ENCODE results near the gene PROZ. TPM values are rescaled to one million over a fixed set of nuclear protein-coding genes. Genes with fewer than 3 reads are reported as not detected.

PROZ gene
- polyA plus RNA-seq, 1 donor (not counting 4 experiments of a cell fraction or from before 2014, with no cell fraction given): not detected

GRCh38 chr13:113162783-113163685 lies 4.6 kb downstream of the PROZ start:
- no peak overlapping the region for H3K27ac ChIP-seq (ENCODE audit: control insufficient read depth, insufficient read depth, low read length)
- no peak for TF ChIP-seq CTCF (optimal IDR thresholded peaks at IDR 0.05 in 1 of 3, IDR thresholded peaks at IDR 0.05 in 1 of 3, conservative IDR thresholded peaks at IDR 0.05 in 1 of 3; ENCODE audit: extremely low read depth in 1 of 3, insufficient read depth in 2 of 3, low read length in 3 of 3)
- no peak for TF ChIP-seq EZH2 (IDR thresholded peaks at IDR 0.05; ENCODE audit: low read length)
- H2AFZ ChIP-seq (ENCODE audit: control insufficient read depth, low read length): no peak overlapping the region
- H3K4me2 ChIP-seq (ENCODE audit: control insufficient read depth, extremely low read depth, insufficient read depth, low read depth, low read length): no peak overlapping the region
- no peaks in the 10 kb centered on the region for H3K9me1 ChIP-seq (ENCODE audit: control insufficient read depth, extremely low read depth, insufficient read depth, low read length)
- DNase-seq (ENCODE audit: low read depth, low spot score): no peak
- no peaks in the 10 kb centered on the region for H3K79me2 ChIP-seq (ENCODE audit: control insufficient read depth, insufficient read depth, low read length)
- no peaks in the 10 kb centered on the region for H4K20me1 ChIP-seq (ENCODE audit: control insufficient read depth, extremely low read depth, insufficient read depth, low read length)
- H3K9ac ChIP-seq (ENCODE audit: control insufficient read depth, extremely low read depth, insufficient read depth, low read length): no peak overlapping the region
- no peak for FAIRE-seq
- H3K27me3 ChIP-seq (ENCODE audit: control insufficient read depth, extremely low read depth, insufficient read depth, low read length): peaks cover 20% of the 10 kb centered on the region
- no peaks in the 10 kb centered on the region for H3K4me1 ChIP-seq (ENCODE audit: control insufficient read depth, extremely low read depth, insufficient read depth, low read length)
- dilution Hi-C loops (cut with MboI; ENCODE audit: extremely low pct_ligation_motif_present, low sequenced_read_pairs): no loop called here
- no peaks in the 10 kb centered on the region for H3K9me3 ChIP-seq (ENCODE audit: control insufficient read depth, low read depth, low read length)
- H3K4me3 ChIP-seq (ENCODE audit: control insufficient read depth in 2 of 3, extremely low read depth in 1 of 3, insufficient read depth in 2 of 3, low read depth in 1 of 3, low read length in 3 of 3): no peak overlapping the region
- peaks cover 0 to under 1% of the 10 kb centered on the region in 2 experiments for H3K36me3 ChIP-seq (ENCODE audit: control insufficient read depth in 2 of 2, extremely low read depth in 1 of 2, insufficient read depth in 2 of 2, low read length in 2 of 2)

- Histone ChIP-seq H3K9me1 (ENCODE audit: control insufficient read depth, extremely low read depth, insufficient read depth, low read length) (no peaks in the 10 kb centered on the region), H3K27me3 (ENCODE audit: control insufficient read depth, extremely low read depth, insufficient read depth, low read length) (peaks cover 18% of the 10 kb centered on the region), H3K4me1 (ENCODE audit: control insufficient read depth, extremely low read depth, insufficient read depth, low read length) (no peaks in the 10 kb centered on the region), H3K27ac (ENCODE audit: control insufficient read depth, insufficient read depth, low read length) (no peak overlapping the region), H3K36me3 (ENCODE audit: control insufficient read depth in 2 of 2, extremely low read depth in 1 of 2, insufficient read depth in 2 of 2, low read length in 2 of 2) (peaks cover 0 to 2% of the 10 kb centered on the region in 2 experiments), H3K4me3 (ENCODE audit: control insufficient read depth in 2 of 3, extremely low read depth in 1 of 3, insufficient read depth in 2 of 3, low read depth in 1 of 3, low read length in 3 of 3) (no peak overlapping the region), H3K9ac (ENCODE audit: control insufficient read depth, extremely low read depth, insufficient read depth, low read length) (no peak overlapping the region), H3K4me2 (ENCODE audit: control insufficient read depth, extremely low read depth, insufficient read depth, low read depth, low read length) (no peak overlapping the region), H4K20me1 (ENCODE audit: control insufficient read depth, extremely low read depth, insufficient read depth, low read length) (no peaks in the 10 kb centered on the region), H2AFZ (ENCODE audit: control insufficient read depth, low read length) (no peak overlapping the region), H3K9me3 (ENCODE audit: control insufficient read depth, low read depth, low read length) (no peaks in the 10 kb centered on the region), H3K79me2 (ENCODE audit: control insufficient read depth, insufficient read depth, low read length) (no peaks in the 10 kb centered on the region)
- TF ChIP-seq EZH2 (IDR thresholded peaks at IDR 0.05; ENCODE audit: low read length) (no peak), CTCF (optimal IDR thresholded peaks at IDR 0.05 in 1 of 3, IDR thresholded peaks at IDR 0.05 in 1 of 3, conservative IDR thresholded peaks at IDR 0.05 in 1 of 3; ENCODE audit: extremely low read depth in 1 of 3, insufficient read depth in 2 of 3, low read length in 3 of 3) (no peak)
- dilution Hi-C loops (cut with MboI; ENCODE audit: extremely low pct_ligation_motif_present, low sequenced_read_pairs): no loop called here
- FAIRE-seq (no peak), DNase-seq (ENCODE audit: low read depth, low spot score) (no peak)
These were observed 6.0 kb downstream of the PROZ start for GRCh38 chr13:113164492-113164891.
